K562 (cell line): ENCODE measurements around the gene EFNA5. TPM values are rescaled to one million over a fixed set of nuclear protein-coding genes. Genes with fewer than 3 reads are reported as not detected.

ENCODE experiments used
- ATAC-seq: fragments of 200-7000 bp; cut with Tn5 transposase; 3 replicates; pipeline ENCODE4 v1.9.1; 2020; ENCODE audit warnings: moderate library complexity
- BruUV-seq: library from RNA; stranded (reverse); fragments of 400-500 nt; replicated peaks from 2 replicates; lab custom pipeline; 2021; lab: Mats Ljungman, UMichigan
- CTCF ChIA-PET: fragments of 300-600 bp; formaldehyde crosslinking; extraction: SDS; loops from one replicate; lab custom pipeline; 2021; ENCODE audit warnings: low intra/inter-chr PET ratio; lab: Yijun Ruan, JAX
- POLR2A ChIA-PET: fragments of 300-600, 350-650 bp; sonication (Branson Sonifier 250); formaldehyde crosslinking; extraction: SDS; loops from one replicate; lab custom pipeline; 2021; ENCODE audit warnings: antibody characterized with exemption, inconsistent platforms; lab: Yijun Ruan, JAX
- DNase-seq, 4 experiments: peaks; one replicate each; pipeline versions ENCODE4 v3.0.0 to v3.0.0-alpha.2; 2011 to 2018; ENCODE audit warnings: low spot score in 3 of 4, mixed read lengths in 3 of 4; ENCODE audit errors: extremely low read depth in 1 of 4
- FAIRE-seq: peaks from 2 replicates; lab custom pipeline; 2011; peaks lifted over from hg19 to GRCh38; lab: Jason Lieb, UNC
- H2AFZ ChIP-seq: 2 replicates; pipeline ENCODE4 v1.6.0; 2011; ENCODE audit warnings: low read depth, low read length, control low read depth, inconsistent platforms
- H3K27ac ChIP-seq: fragments of 200-600 bp; 3 replicates; pipeline ENCODE4 v1.8.0; 2011; ENCODE audit warnings: low read depth, mild to moderate bottlenecking, control low read depth, inconsistent platforms, low read length, moderate library complexity, mixed read lengths; ENCODE audit errors: extremely low read depth
- H3K27me3 ChIP-seq, 2 experiments: fragments of 300-600 bp in 1 of 2; 2 replicates in 1 of 2; 3 replicates in 1 of 2; pipeline versions ENCODE4 v1.6.0 to v1.8.0; 2011; ENCODE audit warnings: inconsistent platforms in 2 of 2, low read length in 2 of 2, mild to moderate bottlenecking in 1 of 2, mixed read lengths in 1 of 2, moderate library complexity in 1 of 2; ENCODE audit not compliant: control insufficient read depth in 2 of 2, insufficient read depth in 2 of 2
- H3K36me3 ChIP-seq: fragments of 300-600 bp; 3 replicates; pipeline ENCODE4 v1.8.0; 2011; ENCODE audit warnings: mild to moderate bottlenecking, low read length, inconsistent platforms; ENCODE audit not compliant: control insufficient read depth, insufficient read depth
- H3K4me1 ChIP-seq, 2 experiments: fragments of 200-600 bp in 1 of 2; replicated peaks in 1 of 2; 2 replicates in 1 of 2; 3 replicates in 1 of 2; pipeline versions ENCODE4 v1.5.1 to v1.8.0; 2011; ENCODE audit warnings: inconsistent platforms in 2 of 2, low read length in 2 of 2, mild to moderate bottlenecking in 1 of 2, mixed read lengths in 1 of 2, moderate library complexity in 1 of 2; ENCODE audit not compliant: control insufficient read depth in 2 of 2, insufficient read depth in 2 of 2
- H3K4me2 ChIP-seq: 2 replicates; pipeline ENCODE4 v1.6.1; 2011; ENCODE audit warnings: low read length, control low read depth, inconsistent platforms, mixed read lengths; ENCODE audit not compliant: insufficient read depth
- H3K4me3 ChIP-seq: fragments of 200-600 bp; sonication (generic), shearing (Covaris generic); 2 replicates; pipeline ENCODE4 v1.5.1; 2016; ENCODE audit warnings: control low read depth, inconsistent platforms
- H3K79me2 ChIP-seq: fragments of 200-600 bp; 3 replicates; pipeline ENCODE4 v1.8.0; 2011; ENCODE audit warnings: low read length, inconsistent platforms; ENCODE audit not compliant: control insufficient read depth, insufficient read depth
- H3K9ac ChIP-seq, 2 experiments: 2 replicates each; pipeline versions ENCODE4 v1.6.0 to v1.6.1; 2011; ENCODE audit warnings: low read depth in 2 of 2, low read length in 2 of 2, control low read depth in 1 of 2, inconsistent platforms in 1 of 2, mild to moderate bottlenecking in 1 of 2, mixed read lengths in 1 of 2; ENCODE audit not compliant: insufficient read depth in 1 of 2
- H3K9me1 ChIP-seq: one replicate; pipeline ENCODE4 v1.6.0; 2011; ENCODE audit warnings: inconsistent platforms, mild to moderate bottlenecking, low read length, moderate library complexity; ENCODE audit not compliant: control insufficient read depth, insufficient read depth
- H3K9me3 ChIP-seq: replicated peaks from 2 replicates; pipeline ENCODE4 v1.5.1; 2011; ENCODE audit warnings: low read depth, low read length, inconsistent platforms; ENCODE audit not compliant: control insufficient read depth, insufficient read depth
- H4K20me1 ChIP-seq: replicated peaks from 2 replicates; pipeline ENCODE4 v1.6.1; 2011; ENCODE audit warnings: low read length, inconsistent platforms, mixed read lengths; ENCODE audit not compliant: control insufficient read depth, insufficient read depth
- HMBOX1 ChIP-seq: sonication (generic); IDR thresholded peaks from 2 replicates; pipeline ENCODE4 v1.6.1; 2016
- KDM2B ChIP-seq: fragments of 250-450 bp; sonication (Bioruptor Pico); IDR thresholded peaks from 2 replicates; pipeline ENCODE4 v1.8.0; 2021; ENCODE audit warnings: mild to moderate bottlenecking, moderate library complexity
- MCM5 ChIP-seq: fragments of 450-650 bp; IDR thresholded peaks from 2 replicates; pipeline ENCODE4 v1.6.1; 2016; ENCODE audit warnings: low read depth
- NCOA4 ChIP-seq: fragments of 450-650 bp; IDR thresholded peaks from 2 replicates; pipeline ENCODE4 v1.6.1; 2018; ENCODE audit warnings: mild to moderate bottlenecking; ENCODE audit not compliant: partially characterized antibody
- PHF8 ChIP-seq: fragments of 200-600 bp; sonication (generic); IDR thresholded peaks from 2 replicates; pipeline ENCODE4 v1.6.1; 2012; ENCODE audit warnings: mixed run types, mild to moderate bottlenecking, inconsistent platforms, low read length, moderate library complexity, borderline replicate concordance
- RCOR1 ChIP-seq, 2 experiments: IDR thresholded peaks; 2 replicates each; pipeline ENCODE4 v1.6.1; 2012; ENCODE audit warnings: low read depth in 2 of 2, low read length in 2 of 2, borderline replicate concordance in 1 of 2, improper control_type of control experiment in 1 of 2
- SRF ChIP-seq, 2 experiments: fragments of 250-450, 450-650 bp in 1 of 2; sonication (Bioruptor Pico) in 1 of 2; sonication (generic) in 1 of 2; formaldehyde crosslinking; IDR thresholded peaks; 2 replicates each; pipeline versions ENCODE4 v1.5.0 to v1.5.1; 2020 to 2022; ENCODE audit warnings: mild to moderate bottlenecking in 1 of 2, missing genetic modification reagents in 1 of 2
- TBP ChIP-seq: optimal IDR thresholded peaks from 2 replicates; pipeline ENCODE3; 2011; ENCODE audit warnings: low read depth, low read length, improper control_type of control experiment
- TGIF2 ChIP-seq: sonication (generic); formaldehyde crosslinking; IDR thresholded peaks from 2 replicates; pipeline ENCODE4 v1.8.1; 2022; ENCODE audit warnings: mild to moderate bottlenecking, missing genetic modification reagents, moderate library complexity
- ZNF184 ChIP-seq: sonication (generic); formaldehyde crosslinking; IDR thresholded peaks from 2 replicates; pipeline ENCODE4 v1.5.0; 2020; ENCODE audit warnings: missing genetic modification reagents
- ZNF354B ChIP-seq: fragments of 250-450 bp; sonication (Bioruptor Pico); IDR thresholded peaks from 2 replicates; pipeline ENCODE4 v1.4.0; 2020
- ZNF830 ChIP-seq: fragments of 250-450 bp; sonication (Bioruptor Pico); IDR thresholded peaks from 2 replicates; pipeline ENCODE4 v1.5.0; 2021; ENCODE audit warnings: mild to moderate bottlenecking
- WGBS: fragments of 100-300 bp; shearing (Covaris generic); methylation state at CpG from one replicate; pipeline ENCODE4 v1.1.6; 2016; ENCODE audit warnings: low coverage, mixed read lengths; ENCODE audit not compliant: insufficient coverage; ENCODE audit errors: missing lambda C conversion rate; 5-methylcytosine and 5-hydroxymethylcytosine counted together
- in situ Hi-C: fragments of 300-500 bp; cut with MboI; formaldehyde crosslinking; loops from 4 replicates; pipeline ENCODE4 v1.15.0; 2018; ENCODE audit warnings: inconsistent platforms, mixed read lengths
- intact Hi-C: fragments of 100-400 bp; cut with micrococcal nuclease; formaldehyde crosslinking; loops from 2 replicates; pipeline ENCODE4 v1.14.2; 2022
- polyA plus RNA-seq, 8 experiments: library from polyadenylated mRNA; depleted of rRNA in 4 of 8; stranded (reverse) in 5 of 8; unstranded in 3 of 8; fragments of >200 nt; fragmentation: Nextera tagmentation in 2 of 8; fragmentation: Illumina TruSeq in 1 of 8; extraction: Ambion mirVana in 2 of 8; extraction: Trizol in 1 of 8; gene quantifications; 2 replicates each; pipeline versions ENCODE4 v1.2.1 to v1.2.3, GENCODE V29; 2011 to 2014; ENCODE audit warnings: inconsistent platforms in 1 of 8, missing spikeins in 1 of 8
- total RNA-seq, 7 experiments: library from RNA; depleted of rRNA in 6 of 7; stranded (reverse); fragments of >200 nt in 6 of 7; fragmentation: Illumina TruSeq in 2 of 7; extraction: Trizol in 2 of 7; gene quantifications; 2 replicates each; pipeline versions ENCODE4 v1.2.1 to v1.2.3, GENCODE V29; 2011 to 2021; ENCODE audit warnings: low replicate concordance in 1 of 7

The EFNA5 gene
- total and polyA plus RNA-seq, 9 of the 15 experiments (the other 6 are each of a cell fraction or from before 2014, with no cell fraction given), result 0.20 TPM; not detected in 8

GRCh38 chr5:107372723-107373450 is 297.9 kb downstream of the EFNA5 start:
- H3K36me3 ChIP-seq, result no peaks in the 10 kb centered on the region
- H4K20me1 ChIP-seq, result no peaks in the 10 kb centered on the region
- no TSS peak for BruUV-seq
- no peak overlapping the region for H3K4me2 ChIP-seq
- no peaks in the 10 kb centered on the region; the same call in 1 of the 2 replicates for H3K9me3 ChIP-seq
- no peak overlapping the region for H3K9ac ChIP-seq
- TF ChIP-seq PHF8, result no peak
- TF ChIP-seq KDM2B (CRISPR knock-in tag), result no peak
- TF ChIP-seq HMBOX1, result no peak
- no peak for TF ChIP-seq SRF (CRISPR knock-in tag; IDR thresholded peaks at IDR 0.05)
- no peak for TF ChIP-seq TBP
- no peak for TF ChIP-seq MCM5
- no peak for TF ChIP-seq ZNF354B (CRISPR knock-in tag)
- no peak for TF ChIP-seq ZNF184 (CRISPR knock-in tag)
- no peak for TF ChIP-seq RCOR1 (IDR thresholded peaks at IDR 0.05; ENCODE audit: borderline replicate concordance in 1 of 2, low read depth in 2 of 2, low read length in 2 of 2)
- TF ChIP-seq ZNF830 (CRISPR knock-in tag), result no peak
- TF ChIP-seq TGIF2, result no peak
- TF ChIP-seq NCOA4, result no peak
- TF ChIP-seq, all 486 proteins: peak for 0
- ATAC-seq (no peak), DNase-seq (no peak), FAIRE-seq (no peak)
- Histone ChIP-seq H3K4me1 (no peaks in the 10 kb centered on the region), H3K27me3 (no peaks in the 10 kb centered on the region), H3K79me2 (no peaks in the 10 kb centered on the region), H3K27ac (no peak overlapping the region), H3K9me1 (no peaks in the 10 kb centered on the region), H2AFZ (no peak overlapping the region), H3K4me3 (no peak overlapping the region)
- in situ Hi-C loops, result no loop called here
- ChIA-PET POLR2A (no interaction called here), CTCF (no interaction called here)
- intact Hi-C loops, result no loop called here
- 1% methylated on average over 7 of the region's 7 CpGs for WGBS
